ENCODE results near the gene PIGH.
"Not testable (repeated sequence)": the region's sequence is repeated elsewhere in the genome, so short reads cannot be mapped to it uniquely, and the experiment has no call there.

PIGH gene

GRCh38 chr14:67609642-67610310, 9.7 kb upstream of the PIGH start:
- no peak for DNase-seq (ENCODE audit: low spot score)

DNA sequence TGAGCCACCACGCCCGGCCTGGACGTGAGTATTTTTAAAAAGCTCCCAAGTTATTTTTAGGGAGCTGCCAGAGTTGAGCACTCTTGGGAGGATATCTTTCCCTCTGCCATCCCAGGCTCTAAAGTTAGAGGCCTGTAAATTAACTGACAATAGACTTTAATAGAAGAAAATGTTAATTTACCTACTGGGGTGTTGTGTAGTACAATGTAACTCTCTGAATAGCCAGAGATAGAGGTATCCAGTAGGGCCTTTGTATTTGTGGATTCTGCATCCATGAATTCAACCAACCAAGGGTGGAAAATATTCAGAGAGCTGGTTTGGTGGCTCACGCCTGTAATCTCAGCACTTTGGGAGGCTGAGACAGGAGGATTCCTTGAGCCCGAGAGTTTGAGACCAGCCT, 7.6 kb upstream of the PIGH start:
- DNase-seq (ENCODE audit: low spot score): no peak

GRCh38 chr14:67602995-67603545, 3.0 kb upstream of the PIGH start:
- no peak for DNase-seq (ENCODE audit: low spot score)

DNA sequence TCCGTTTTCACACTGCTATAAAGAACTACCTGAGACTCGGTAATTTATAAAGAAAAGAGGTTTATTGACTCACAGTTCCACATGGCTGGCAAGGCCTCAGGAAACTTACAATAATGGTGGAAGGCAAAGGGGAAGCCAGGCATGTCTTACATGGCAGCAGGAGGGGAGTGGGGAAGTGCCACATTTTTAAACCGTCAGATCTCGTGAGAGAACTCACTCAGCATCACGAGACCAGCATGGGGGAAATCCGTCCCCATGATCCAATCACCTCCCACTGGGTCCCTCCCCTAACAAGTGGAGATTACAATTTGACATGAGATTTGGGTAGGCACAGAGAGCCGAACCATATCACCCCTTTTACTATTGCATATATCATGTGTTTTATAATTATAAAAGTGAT, 2.0 kb upstream of the PIGH start:
- no peak for DNase-seq (ENCODE audit: low spot score)

DNA sequence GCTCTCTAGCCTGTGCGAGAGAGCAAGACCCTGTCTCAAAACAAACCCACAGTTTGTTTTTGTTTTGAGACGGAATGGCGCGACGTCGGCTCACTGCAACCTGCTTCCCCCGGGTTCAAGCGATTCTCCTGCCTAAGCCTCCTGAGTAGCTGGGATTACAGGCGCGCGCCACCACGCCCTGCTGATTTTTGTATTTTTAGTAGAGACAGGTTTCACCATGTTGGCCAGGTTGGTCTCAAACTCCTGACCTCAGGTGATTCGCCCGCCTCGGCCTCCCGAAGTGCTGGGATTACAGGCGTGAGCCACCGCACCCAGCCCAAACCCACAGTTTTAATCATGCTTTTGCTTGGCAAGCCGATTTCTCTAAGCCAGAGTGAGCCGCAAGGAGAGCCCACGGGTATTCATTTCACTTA, 500 bp upstream of the PIGH start:
- not testable (repeated sequence) for DNase-seq (ENCODE audit: low spot score)

DNA sequence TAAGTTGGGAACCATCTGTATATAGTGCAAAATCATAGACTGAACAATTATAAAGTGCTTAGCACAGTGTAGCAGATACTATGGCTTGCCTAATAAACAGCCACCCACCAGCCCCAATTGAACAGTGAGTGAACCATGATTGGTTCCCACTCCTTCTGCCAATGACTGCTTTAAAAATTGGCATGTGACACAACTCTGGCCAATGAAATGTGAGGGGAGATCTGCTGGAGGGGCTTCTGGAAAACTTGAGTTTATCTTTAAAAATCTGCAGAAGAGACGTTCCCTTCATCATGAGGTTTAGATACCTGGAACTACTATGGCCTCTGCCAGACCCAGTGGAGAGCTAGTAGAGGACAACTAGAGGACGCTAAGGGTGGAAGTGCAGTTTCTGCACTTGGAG, 4.7 kb downstream of the PIGH start:
- DNase-seq (ENCODE audit: low spot score): no peak

GRCh38 chr14:67593650-67594049, 6.4 kb downstream of the PIGH start:
- DNase-seq (ENCODE audit: low spot score): not testable (repeated sequence)

DNA sequence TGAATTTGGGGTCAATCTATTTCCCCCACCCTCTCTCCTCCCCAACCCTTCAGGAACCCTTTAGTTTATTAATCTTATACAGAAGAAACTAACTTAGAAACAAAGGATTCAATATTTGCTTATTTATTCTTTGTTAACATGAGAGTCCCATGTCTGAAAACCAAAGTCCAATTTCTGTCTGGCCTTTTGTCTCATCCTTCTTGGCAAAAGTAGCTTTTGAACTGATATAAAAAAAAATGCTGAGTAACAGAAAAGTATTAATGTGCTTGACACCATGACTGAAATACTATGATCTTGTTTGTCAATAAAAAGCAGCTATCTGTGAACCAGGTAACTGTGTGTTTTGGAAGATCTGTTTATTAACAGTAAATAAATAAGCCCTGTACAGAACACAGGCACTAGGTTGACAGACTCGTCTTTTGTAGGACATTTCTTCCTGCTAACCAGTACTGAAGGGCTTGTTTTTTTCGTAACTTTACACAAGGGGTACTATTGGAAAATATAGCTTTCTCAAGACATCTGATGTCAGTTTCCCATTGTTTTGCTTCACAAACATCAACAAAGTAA, 10.8 kb downstream of the PIGH start:
- no peak for DNase-seq (ENCODE audit: low spot score)

DNA sequence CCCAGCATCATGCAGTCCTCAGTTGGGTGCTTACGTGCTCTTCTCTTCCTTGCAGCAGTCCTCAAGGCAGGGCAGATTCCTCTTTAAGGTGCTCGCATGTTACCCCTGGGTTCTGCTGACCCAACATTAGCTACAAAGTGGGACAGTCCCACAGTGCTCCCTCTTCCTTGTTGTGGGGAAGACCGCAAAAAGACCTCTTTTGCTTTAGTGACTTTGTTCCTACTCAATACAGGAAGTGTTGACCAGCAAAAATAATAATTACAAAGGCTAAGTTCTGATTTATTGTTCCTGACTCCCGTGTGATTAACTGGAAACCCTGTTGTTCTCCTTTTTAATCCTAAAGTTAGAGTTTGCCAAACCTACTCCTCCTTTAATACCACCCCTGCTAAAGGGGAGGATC, 13.7 kb downstream of the PIGH start:
- no peak for DNase-seq (ENCODE audit: low spot score)

GRCh38 chr14:67584978-67585377, 15.1 kb downstream of the PIGH start:
- DNase-seq (ENCODE audit: low spot score): no peak

GRCh38 chr14:67583711-67584644, 16.1 kb downstream of the PIGH start:
- DNase-seq (ENCODE audit: low spot score): peak; percentile 47

GRCh38 chr14:67582061-67582460, 18.0 kb downstream of the PIGH start:
- DNase-seq (ENCODE audit: low spot score): no peak

DNA sequence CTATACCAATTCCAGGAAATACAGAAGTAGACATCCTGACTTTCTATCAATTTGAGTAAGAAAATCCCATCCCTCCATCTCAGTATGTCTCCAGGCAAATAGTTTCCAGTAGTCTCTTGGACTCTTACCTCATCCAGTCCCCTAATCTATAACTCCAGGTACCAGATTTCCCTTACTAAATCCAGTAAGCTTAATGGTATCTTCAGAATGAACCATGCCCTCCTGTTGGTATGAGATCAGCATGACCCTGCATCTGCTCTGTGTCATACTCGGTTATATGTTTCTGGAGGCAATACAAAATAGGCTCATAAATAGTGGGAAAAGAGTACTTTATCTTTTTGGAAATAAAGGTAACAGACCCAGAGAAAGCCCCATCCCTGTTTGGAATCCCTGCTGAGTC, 18.4 kb downstream of the PIGH start:
- DNase-seq (ENCODE audit: low spot score): no peak

DNA sequence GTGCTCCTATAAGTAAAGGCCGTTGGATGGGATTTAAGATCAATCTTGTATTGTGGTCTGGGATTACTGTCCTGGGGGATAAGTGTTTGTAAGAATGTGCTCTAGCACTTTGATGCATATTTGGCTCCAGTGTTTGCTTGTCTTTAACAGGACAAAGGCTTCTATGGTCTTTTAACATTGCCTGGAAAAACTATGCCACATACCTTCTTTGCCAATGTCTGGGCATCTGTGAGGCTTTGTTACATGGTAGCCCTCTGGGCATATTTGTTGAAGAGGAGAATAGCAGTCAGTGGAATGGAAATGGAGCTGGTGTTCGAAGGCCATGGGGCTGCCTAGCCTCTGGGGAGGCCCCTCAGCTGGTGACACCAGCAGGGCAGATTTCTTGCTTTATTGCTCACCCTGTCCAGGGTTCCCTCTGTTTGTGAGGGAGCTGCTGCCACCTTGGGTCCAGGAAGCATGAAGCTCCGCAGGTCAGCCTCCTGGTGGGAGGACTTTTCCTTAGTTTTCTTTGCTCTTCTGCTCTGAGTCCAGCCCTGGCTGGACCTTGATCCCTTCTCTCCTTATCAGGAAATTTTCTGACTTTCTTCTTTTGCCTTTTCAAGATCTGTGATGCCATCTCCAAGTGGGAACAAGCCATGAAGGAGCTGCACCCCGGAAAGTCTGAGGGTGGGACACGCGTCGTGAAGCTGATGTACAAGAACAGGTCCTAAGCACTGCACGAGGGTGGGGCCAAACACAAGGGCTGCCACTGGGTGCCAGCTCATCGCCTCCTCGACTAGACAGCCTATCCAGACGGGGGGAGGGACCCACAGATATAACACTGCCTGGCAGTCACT, 19.5 kb downstream of the PIGH start:
- no peak for DNase-seq (ENCODE audit: low spot score)

DNA sequence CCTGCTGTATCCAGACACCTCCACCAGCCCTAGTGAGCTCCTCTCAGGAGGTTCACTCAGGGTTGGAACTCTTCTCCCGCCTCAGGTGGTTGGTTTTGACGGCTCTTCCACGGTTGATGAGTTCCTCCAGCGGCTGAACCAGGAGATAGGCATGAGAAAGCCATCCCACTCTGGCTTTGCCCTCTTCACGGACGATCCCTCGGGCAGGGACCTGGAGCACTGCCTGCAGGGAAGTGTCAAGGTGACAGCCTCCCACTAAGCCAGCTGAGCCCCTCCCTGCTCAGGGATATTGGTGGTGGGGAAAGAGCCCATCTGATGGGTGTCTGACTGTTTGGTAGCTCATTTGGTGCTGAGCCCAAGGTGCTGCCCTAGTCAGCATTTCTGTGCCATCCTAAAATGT, 20.4 kb downstream of the PIGH start:
- DNase-seq (ENCODE audit: low spot score): no peak

GRCh38 chr14:67579040-67579439, 21.0 kb downstream of the PIGH start:
- no peak for DNase-seq (ENCODE audit: low spot score)

- DNase-seq (ENCODE audit: low spot score): no peak
Observed at GRCh38 chr14:67577909-67578749, 21.9 kb downstream of the PIGH start.

GRCh38 chr14:67577181-67577808, 22.8 kb downstream of the PIGH start:
- no peak for DNase-seq (ENCODE audit: low spot score)

DNA sequence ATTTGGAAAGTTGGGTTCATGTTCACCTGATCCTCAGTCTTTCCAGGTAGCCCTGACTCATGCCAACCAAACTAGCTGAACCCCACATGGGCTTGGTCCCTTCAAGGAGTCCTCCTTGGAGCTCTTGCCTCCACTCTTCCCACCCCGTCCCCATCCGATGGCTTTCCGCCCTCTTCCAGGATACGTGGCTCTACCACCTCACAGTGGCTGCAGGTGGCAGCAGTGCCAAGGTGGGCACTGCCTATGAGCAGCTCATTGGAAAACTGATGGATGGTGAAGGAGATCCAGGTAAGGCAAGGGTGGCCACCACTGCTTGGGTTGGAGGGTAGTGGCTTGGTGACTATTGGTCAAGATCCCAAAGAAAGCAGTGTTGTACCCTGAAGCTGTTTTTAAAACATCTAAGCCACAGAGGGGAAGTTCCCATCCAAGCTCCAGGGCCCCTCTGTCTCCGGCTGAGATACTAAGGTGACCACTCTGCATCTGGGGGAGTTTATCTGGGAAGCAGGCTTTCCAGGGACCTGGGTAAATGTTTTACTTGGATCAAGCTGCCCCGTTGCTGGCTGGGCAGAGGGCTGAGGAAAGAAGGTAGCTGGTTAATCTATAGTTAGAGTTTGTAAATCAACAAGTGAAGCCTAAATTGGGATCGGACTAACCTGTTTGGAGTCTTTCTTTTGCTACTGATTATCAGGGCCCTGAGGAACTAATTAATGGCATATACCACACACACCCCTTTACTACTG, 23.7 kb downstream of the PIGH start:
- no peak for DNase-seq (ENCODE audit: low spot score)
